Measurements from ENCODE around the gene ZNF608.

ZNF608 gene

GRCh38 chr5:124736082-124736804 lies 10.2 kb downstream of the ZNF608 start:
- Histone ChIP-seq H3K9me3 (ENCODE audit: control insufficient read depth, insufficient read depth, low read length) (peaks cover 4% of the 10 kb centered on the region; the same call in 1 of the 2 replicates), H3K36me3 (ENCODE audit: control insufficient read depth, insufficient read depth, low read length) (no peaks in the 10 kb centered on the region; the same call in 1 of the 2 replicates), H3K4me3 (ENCODE audit: low read depth, low read length) (peak overlapping the region; percentile 32; the same call in 1 of the 2 replicates), H3K9ac (ENCODE audit: low read depth, low read length) (peak overlapping the region; percentile 12; the same call in 1 of the 2 replicates), H3K27ac (ENCODE audit: low read depth, low read length) (peak overlapping the region; percentile 95), H3K27me3 (ENCODE audit: control insufficient read depth, insufficient read depth, low read length) (no peaks in the 10 kb centered on the region), H3K4me1 (ENCODE audit: control insufficient read depth, insufficient read depth, low read length) (peaks cover 94% of the 10 kb centered on the region)

DNA sequence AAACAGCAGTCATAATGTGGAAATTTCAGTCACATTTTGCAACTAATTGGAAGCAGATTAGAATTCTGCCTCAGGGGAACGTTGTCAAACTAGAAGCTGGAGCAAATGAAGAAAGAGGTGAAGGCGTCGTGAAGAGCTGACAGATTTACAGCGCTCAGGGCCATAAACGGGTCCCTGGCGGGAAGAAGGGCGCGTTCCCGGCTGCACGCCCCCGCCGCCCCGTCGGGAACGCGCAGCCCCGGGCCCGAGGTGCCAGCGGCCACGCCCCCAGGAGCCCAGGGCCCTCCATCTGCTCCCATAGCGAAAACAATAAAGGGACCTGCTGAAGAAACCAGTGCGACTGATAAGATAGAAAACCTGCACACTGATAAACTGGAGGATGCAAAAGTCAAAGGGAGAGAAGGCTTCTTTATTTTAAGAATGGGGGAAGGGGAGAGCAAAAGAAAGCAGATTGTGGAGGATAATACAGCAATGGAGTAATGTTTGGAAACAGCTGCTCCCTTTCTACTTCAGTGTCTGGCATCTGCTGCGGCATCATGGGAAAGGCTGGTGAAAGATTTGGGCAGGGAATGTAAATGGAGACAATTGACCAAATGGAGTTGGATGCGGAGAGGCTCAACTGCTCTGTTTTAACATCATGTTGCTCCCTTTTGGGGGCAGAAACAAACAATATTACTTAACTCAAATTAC lies 11.1 kb downstream of the ZNF608 start:
- H3K4me1 ChIP-seq (ENCODE audit: control insufficient read depth, insufficient read depth, low read length), result peaks cover 91% of the 10 kb centered on the region
- H3K9ac ChIP-seq (ENCODE audit: low read depth, low read length), result no peak overlapping the region
- H3K27ac ChIP-seq (ENCODE audit: low read depth, low read length), result peak overlapping the region; percentile 95
- peak overlapping the region; percentile 32; the same call in 1 of the 2 replicates for H3K4me3 ChIP-seq (ENCODE audit: low read depth, low read length)
- no peaks in the 10 kb centered on the region for H3K27me3 ChIP-seq (ENCODE audit: control insufficient read depth, insufficient read depth, low read length)
- H3K36me3 ChIP-seq (ENCODE audit: control insufficient read depth, insufficient read depth, low read length), result no peaks in the 10 kb centered on the region
- no peaks in the 10 kb centered on the region for H3K9me3 ChIP-seq (ENCODE audit: control insufficient read depth, insufficient read depth, low read length)

DNA sequence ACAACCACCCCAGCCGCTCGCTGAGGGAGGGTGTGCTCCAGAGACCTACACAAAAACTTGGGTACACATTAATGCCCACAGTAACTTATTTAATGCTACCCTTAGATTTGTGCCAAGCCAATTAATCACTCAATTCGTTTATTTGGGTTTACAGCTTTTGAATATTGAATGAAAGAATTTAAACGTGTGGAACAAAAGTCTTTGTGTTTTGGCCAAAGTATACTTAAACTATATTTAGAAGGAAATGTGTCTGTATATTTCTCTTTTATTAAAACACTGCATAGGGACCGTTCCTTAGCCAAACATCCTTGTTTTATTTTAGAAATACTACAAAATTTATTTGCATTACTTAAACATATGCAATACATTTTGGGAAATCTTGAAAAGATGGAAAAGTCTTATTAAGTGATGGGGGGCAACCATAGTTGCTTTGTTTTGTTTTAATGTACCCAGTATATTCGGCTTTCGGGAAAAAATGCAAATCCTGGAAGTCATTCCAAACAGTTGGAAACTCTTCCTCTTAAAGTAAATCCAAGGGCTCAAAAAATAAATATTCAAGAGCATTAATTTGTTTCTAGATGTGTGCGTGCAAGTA lies 11.8 kb downstream of the ZNF608 start:
- Histone ChIP-seq H3K9me3 (ENCODE audit: control insufficient read depth, insufficient read depth, low read length) (no peaks in the 10 kb centered on the region), H3K9ac (ENCODE audit: low read depth, low read length) (no peak overlapping the region), H3K27me3 (ENCODE audit: control insufficient read depth, insufficient read depth, low read length) (no peaks in the 10 kb centered on the region), H3K4me1 (ENCODE audit: control insufficient read depth, insufficient read depth, low read length) (peaks cover 91% of the 10 kb centered on the region), H3K27ac (ENCODE audit: low read depth, low read length) (peak overlapping the region; percentile 95), H3K4me3 (ENCODE audit: low read depth, low read length) (0 out of 2 replicates have a peak overlapping the region, but pooled peaks have one; percentile 4), H3K36me3 (ENCODE audit: control insufficient read depth, insufficient read depth, low read length) (no peaks in the 10 kb centered on the region)

- no peak overlapping the region for H3K9ac ChIP-seq (ENCODE audit: low read depth, low read length)
These were observed 13.1 kb downstream of the ZNF608 start for GRCh38 chr5:124733329-124733650.

GRCh38 chr5:124732428-124733328 lies 13.8 kb downstream of the ZNF608 start:
- no peaks in the 10 kb centered on the region for H3K27me3 ChIP-seq (ENCODE audit: control insufficient read depth, insufficient read depth, low read length)
- no peak overlapping the region for H3K4me3 ChIP-seq (ENCODE audit: low read depth, low read length)
- H3K9me3 ChIP-seq (ENCODE audit: control insufficient read depth, insufficient read depth, low read length), result no peaks in the 10 kb centered on the region
- H3K9ac ChIP-seq (ENCODE audit: low read depth, low read length), result no peak overlapping the region
- peaks cover 79% of the 10 kb centered on the region for H3K4me1 ChIP-seq (ENCODE audit: control insufficient read depth, insufficient read depth, low read length)
- peak overlapping the region; percentile 95 for H3K27ac ChIP-seq (ENCODE audit: low read depth, low read length)
- H3K36me3 ChIP-seq (ENCODE audit: control insufficient read depth, insufficient read depth, low read length), result no peaks in the 10 kb centered on the region

More at GRCh38 chr5:124733329-124733650, 13.1 kb downstream of the ZNF608 start:
- Histone ChIP-seq H3K27ac (ENCODE audit: low read depth, low read length) (peak overlapping the region; percentile 95), H3K4me3 (ENCODE audit: low read depth, low read length) (no peak overlapping the region), H3K36me3 (ENCODE audit: control insufficient read depth, insufficient read depth, low read length) (no peaks in the 10 kb centered on the region), H3K27me3 (ENCODE audit: control insufficient read depth, insufficient read depth, low read length) (no peaks in the 10 kb centered on the region), H3K4me1 (ENCODE audit: control insufficient read depth, insufficient read depth, low read length) (peaks cover 85% of the 10 kb centered on the region), H3K9me3 (ENCODE audit: control insufficient read depth, insufficient read depth, low read length) (no peaks in the 10 kb centered on the region)

GRCh38 chr5:124730381-124730780 lies 16.1 kb downstream of the ZNF608 start:
- Histone ChIP-seq H3K4me1 (ENCODE audit: control insufficient read depth, insufficient read depth, low read length) (peaks cover 61% of the 10 kb centered on the region), H3K27me3 (ENCODE audit: control insufficient read depth, insufficient read depth, low read length) (no peaks in the 10 kb centered on the region), H3K9ac (ENCODE audit: low read depth, low read length) (no peak overlapping the region), H3K9me3 (ENCODE audit: control insufficient read depth, insufficient read depth, low read length) (no peaks in the 10 kb centered on the region), H3K36me3 (ENCODE audit: control insufficient read depth, insufficient read depth, low read length) (no peaks in the 10 kb centered on the region), H3K4me3 (ENCODE audit: low read depth, low read length) (no peak overlapping the region), H3K27ac (ENCODE audit: low read depth, low read length) (no peak overlapping the region)

DNA sequence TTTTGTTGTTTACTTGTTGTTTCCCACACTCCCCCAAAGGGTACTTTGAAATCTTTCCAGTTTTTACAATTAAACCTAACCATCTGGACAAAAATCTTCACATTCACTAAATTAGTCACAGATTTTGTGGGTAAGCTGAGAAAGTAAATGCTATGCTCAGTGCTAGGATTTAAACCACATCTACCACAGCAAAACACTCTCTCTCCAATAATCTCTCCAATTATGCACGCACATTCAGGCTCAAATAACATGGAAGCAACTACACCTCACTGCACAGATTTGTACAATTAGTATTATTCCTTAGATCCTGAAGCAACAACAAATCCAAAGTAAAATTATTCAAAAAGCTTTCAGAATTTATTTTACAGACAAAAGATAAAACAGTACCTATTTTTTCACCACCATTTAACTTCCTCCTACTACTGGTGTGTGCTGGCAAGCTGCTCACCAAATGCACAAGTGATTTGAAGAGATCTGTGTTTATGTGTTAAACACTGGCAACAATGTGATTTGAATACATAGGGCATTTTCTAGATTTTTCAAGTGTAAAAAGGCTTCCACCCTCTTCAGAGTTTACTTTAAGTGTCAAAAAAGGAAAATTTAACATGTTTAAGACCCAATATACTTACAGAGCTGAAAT lies 16.6 kb downstream of the ZNF608 start:
- H3K9ac ChIP-seq (ENCODE audit: low read depth, low read length), result no peak overlapping the region
- H3K9me3 ChIP-seq (ENCODE audit: control insufficient read depth, insufficient read depth, low read length), result no peaks in the 10 kb centered on the region
- no peaks in the 10 kb centered on the region for H3K36me3 ChIP-seq (ENCODE audit: control insufficient read depth, insufficient read depth, low read length)
- peaks cover 61% of the 10 kb centered on the region for H3K4me1 ChIP-seq (ENCODE audit: control insufficient read depth, insufficient read depth, low read length)
- H3K27me3 ChIP-seq (ENCODE audit: control insufficient read depth, insufficient read depth, low read length), result no peaks in the 10 kb centered on the region
- no peak overlapping the region for H3K4me3 ChIP-seq (ENCODE audit: low read depth, low read length)
- no peak overlapping the region for H3K27ac ChIP-seq (ENCODE audit: low read depth, low read length)

GRCh38 chr5:124728968-124729332 lies 17.5 kb downstream of the ZNF608 start:
- no peak overlapping the region for H3K27ac ChIP-seq (ENCODE audit: low read depth, low read length)
- no peaks in the 10 kb centered on the region for H3K27me3 ChIP-seq (ENCODE audit: control insufficient read depth, insufficient read depth, low read length)
- no peak overlapping the region for H3K9ac ChIP-seq (ENCODE audit: low read depth, low read length)
- peaks cover 55% of the 10 kb centered on the region for H3K4me1 ChIP-seq (ENCODE audit: control insufficient read depth, insufficient read depth, low read length)
- no peaks in the 10 kb centered on the region for H3K9me3 ChIP-seq (ENCODE audit: control insufficient read depth, insufficient read depth, low read length)
- H3K36me3 ChIP-seq (ENCODE audit: control insufficient read depth, insufficient read depth, low read length), result no peaks in the 10 kb centered on the region
- no peak overlapping the region for H3K4me3 ChIP-seq (ENCODE audit: low read depth, low read length)

DNA sequence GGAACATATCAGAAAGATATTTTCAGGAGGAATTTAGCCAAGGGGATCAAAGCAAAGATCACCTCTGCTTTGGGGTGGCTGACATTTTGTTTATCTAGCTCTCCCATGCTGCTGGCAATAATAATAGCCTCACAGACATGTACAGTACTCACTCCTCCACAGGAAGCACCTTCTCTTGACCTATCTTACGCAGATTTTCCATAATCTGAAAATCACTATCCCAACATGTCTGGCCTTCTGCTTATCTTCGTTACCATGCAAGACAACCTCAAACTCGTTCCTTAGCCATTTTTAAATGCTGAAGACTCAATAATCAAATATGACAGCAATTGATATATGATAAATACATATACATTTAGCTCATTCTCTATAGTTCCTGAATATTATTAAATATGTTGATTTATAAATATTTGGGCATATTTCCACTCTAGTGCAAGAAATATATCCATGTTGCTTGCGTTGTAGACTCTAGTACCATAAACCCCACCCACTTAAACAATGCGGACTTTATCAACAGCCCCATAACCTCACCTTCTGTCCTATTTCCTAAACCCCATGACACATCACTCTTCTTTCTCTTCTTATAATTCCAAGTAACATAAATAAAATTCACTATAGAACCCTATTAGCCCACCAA lies 18.0 kb downstream of the ZNF608 start:
- Histone ChIP-seq H3K4me1 (ENCODE audit: control insufficient read depth, insufficient read depth, low read length) (peaks cover 50% of the 10 kb centered on the region), H3K9me3 (ENCODE audit: control insufficient read depth, insufficient read depth, low read length) (no peaks in the 10 kb centered on the region), H3K36me3 (ENCODE audit: control insufficient read depth, insufficient read depth, low read length) (no peaks in the 10 kb centered on the region), H3K4me3 (ENCODE audit: low read depth, low read length) (no peak overlapping the region), H3K9ac (ENCODE audit: low read depth, low read length) (no peak overlapping the region), H3K27me3 (ENCODE audit: control insufficient read depth, insufficient read depth, low read length) (no peaks in the 10 kb centered on the region), H3K27ac (ENCODE audit: low read depth, low read length) (no peak overlapping the region)

All from HUES48 (cell line).